HUES6 (cell line): ENCODE results near the gene COQ8B.
"Not testable (repeated sequence)": the region's sequence is repeated elsewhere in the genome, so short reads cannot be mapped to it uniquely, and the experiment has no call there.

ENCODE experiments used
- H3K27ac ChIP-seq: 2 replicates; pipeline ENCODE4 v1.7.0; 2013; ENCODE audit warnings: low read depth, mild to moderate bottlenecking, low read length, inconsistent platforms
- H3K27me3 ChIP-seq: 2 replicates; pipeline ENCODE4 v1.6.1; 2013; ENCODE audit warnings: low read length; ENCODE audit not compliant: control insufficient read depth, insufficient read depth
- H3K36me3 ChIP-seq: 2 replicates; pipeline ENCODE4 v1.6.1; 2013; ENCODE audit warnings: low read length; ENCODE audit not compliant: control insufficient read depth, insufficient read depth
- H3K4me1 ChIP-seq: 2 replicates; pipeline ENCODE4 v1.6.1; 2013; ENCODE audit warnings: low read length; ENCODE audit not compliant: control insufficient read depth, insufficient read depth
- H3K4me3 ChIP-seq: 2 replicates; pipeline ENCODE4 v1.5.1; 2013; ENCODE audit warnings: low read depth, low read length
- H3K9ac ChIP-seq: one replicate; pipeline ENCODE4 v1.6.1; 2013; ENCODE audit warnings: mild to moderate bottlenecking, low read length
- H3K9me3 ChIP-seq: 2 replicates; pipeline ENCODE4 v1.6.1; 2013; ENCODE audit warnings: low read depth, low read length; ENCODE audit not compliant: control insufficient read depth, insufficient read depth

COQ8B gene

GRCh38 chr19:40741527-40742390 lies 25.1 kb upstream of the COQ8B start:
- no peaks in the 10 kb centered on the region for H3K27me3 ChIP-seq
- H3K27ac ChIP-seq, result no peak overlapping the region
- H3K36me3 ChIP-seq, result peaks cover 54% of the 10 kb centered on the region
- H3K9me3 ChIP-seq, result no peaks in the 10 kb centered on the region
- H3K4me3 ChIP-seq, result no peak overlapping the region
- H3K4me1 ChIP-seq, result peaks cover 13% of the 10 kb centered on the region
- no peak overlapping the region for H3K9ac ChIP-seq

- Histone ChIP-seq H3K9me3 (no peaks in the 10 kb centered on the region), H3K27ac (no peak overlapping the region), H3K9ac (no peak overlapping the region)
These were observed 24.1 kb upstream of the COQ8B start for GRCh38 chr19:40740747-40741146.

GRCh38 chr19:40739871-40740703 lies 23.4 kb upstream of the COQ8B start:
- Histone ChIP-seq H3K4me3 (no peak overlapping the region), H3K9me3 (no peaks in the 10 kb centered on the region), H3K9ac (no peak overlapping the region), H3K27ac (no peak overlapping the region), H3K27me3 (no peaks in the 10 kb centered on the region), H3K4me1 (peaks cover 9% of the 10 kb centered on the region), H3K36me3 (peaks cover 67% of the 10 kb centered on the region)

More at GRCh38 chr19:40740747-40741146, 24.1 kb upstream of the COQ8B start:
- no peaks in the 10 kb centered on the region for H3K27me3 ChIP-seq
- peaks cover 60% of the 10 kb centered on the region for H3K36me3 ChIP-seq
- H3K4me3 ChIP-seq, result no peak overlapping the region
- H3K4me1 ChIP-seq, result peaks cover 13% of the 10 kb centered on the region

- Histone ChIP-seq H3K27ac (no peak overlapping the region), H3K9me3 (no peaks in the 10 kb centered on the region), H3K9ac (no peak overlapping the region), H3K4me3 (no peak overlapping the region), H3K4me1 (peaks cover under 1% of the 10 kb centered on the region; the same call in 1 of the 2 replicates), H3K27me3 (no peaks in the 10 kb centered on the region), H3K36me3 (peaks cover 74% of the 10 kb centered on the region)
These were observed 22.5 kb upstream of the COQ8B start for GRCh38 chr19:40739030-40739839.

- no peaks in the 10 kb centered on the region for H3K27me3 ChIP-seq
- peaks cover 77% of the 10 kb centered on the region for H3K36me3 ChIP-seq
- no peak overlapping the region for H3K4me3 ChIP-seq
- no peak overlapping the region for H3K27ac ChIP-seq
- no peaks in the 10 kb centered on the region for H3K4me1 ChIP-seq
- H3K9me3 ChIP-seq, result no peaks in the 10 kb centered on the region
- no peak overlapping the region for H3K9ac ChIP-seq
These were observed 20.5 kb upstream of the COQ8B start for GRCh38 chr19:40737102-40737644.

- Histone ChIP-seq H3K4me1 (no peaks in the 10 kb centered on the region), H3K9me3 (no peaks in the 10 kb centered on the region), H3K9ac (no peak overlapping the region), H3K36me3 (peaks cover 76% of the 10 kb centered on the region), H3K27me3 (no peaks in the 10 kb centered on the region), H3K4me3 (no peak overlapping the region), H3K27ac (no peak overlapping the region)
These were observed 20.0 kb upstream of the COQ8B start for GRCh38 chr19:40736661-40737060.

GRCh38 chr19:40735013-40735771 lies 18.5 kb upstream of the COQ8B start:
- H3K4me3 ChIP-seq, result no peak overlapping the region
- H3K9me3 ChIP-seq, result no peaks in the 10 kb centered on the region
- H3K27me3 ChIP-seq, result no peaks in the 10 kb centered on the region
- peaks cover 82% of the 10 kb centered on the region for H3K36me3 ChIP-seq
- H3K9ac ChIP-seq, result no peak overlapping the region
- no peak overlapping the region for H3K27ac ChIP-seq
- H3K4me1 ChIP-seq, result no peaks in the 10 kb centered on the region

GRCh38 chr19:40733149-40733548 lies 16.5 kb upstream of the COQ8B start:
- Histone ChIP-seq H3K9ac (no peak overlapping the region), H3K4me1 (no peaks in the 10 kb centered on the region), H3K27me3 (no peaks in the 10 kb centered on the region), H3K4me3 (no peak overlapping the region), H3K27ac (no peak overlapping the region), H3K36me3 (peaks cover 77% of the 10 kb centered on the region), H3K9me3 (no peaks in the 10 kb centered on the region)

- peaks cover 82% of the 10 kb centered on the region for H3K36me3 ChIP-seq
- H3K9ac ChIP-seq, result not testable (repeated sequence)
These were observed 15.6 kb upstream of the COQ8B start for GRCh38 chr19:40732304-40732703.

GRCh38 chr19:40730065-40730464 lies 13.4 kb upstream of the COQ8B start:
- peaks cover 78% of the 10 kb centered on the region for H3K36me3 ChIP-seq
- H3K4me3 ChIP-seq, H3K27me3 ChIP-seq, H3K9me3 ChIP-seq, H3K4me1 ChIP-seq, H3K27ac ChIP-seq, H3K9ac ChIP-seq: not testable (repeated sequence)

More at GRCh38 chr19:40732304-40732703, 15.6 kb upstream of the COQ8B start:
- H3K4me1 ChIP-seq, H3K4me3 ChIP-seq, H3K27me3 ChIP-seq, H3K9me3 ChIP-seq, H3K27ac ChIP-seq: not testable (repeated sequence)
